ENCODE measurements around the gene LIMK1. TPM values are rescaled to one million over a fixed set of nuclear protein-coding genes. Genes with fewer than 3 reads are reported as not detected.

Gene LIMK1
- total RNA-seq, 1 experiment from 2014 or later, result 31.4 TPM

GRCh38 chr7:74074770-74075169, 8.8 kb upstream of the LIMK1 start:
- no peak overlapping the region for H3K4me3 ChIP-seq (ENCODE audit: low read depth, low read length)
- ChIA-PET CTCF (no interaction called here), POLR2A (no interaction called here)
- no peaks in the 10 kb centered on the region for H3K36me3 Mint-ChIP-seq (ENCODE audit: insufficient read depth, unreplicated experiment)
- no peaks in the 10 kb centered on the region for H3K4me1 Mint-ChIP-seq (ENCODE audit: low read depth, unreplicated experiment)
- no peaks in the 10 kb centered on the region for H3K9me3 Mint-ChIP-seq (ENCODE audit: unreplicated experiment)
- H3K27me3 ChIP-seq (replicated peaks; ENCODE audit: control insufficient read depth, insufficient read depth, low read length), result no peaks in the 10 kb centered on the region
- DNase-seq, result no peak
- BruUV-seq (replicated peaks), result no TSS peak
- intact Hi-C loops (cut with micrococcal nuclease; ENCODE audit: unreplicated experiment), result no loop called here
- no peak overlapping the region for H3K4me3 Mint-ChIP-seq (ENCODE audit: unreplicated experiment)
- H3K4me1 ChIP-seq, result no peaks in the 10 kb centered on the region
- TF ChIP-seq CTCF (IDR thresholded peaks at IDR 0.05; ENCODE audit: insufficient read depth in 1 of 2, low read depth in 1 of 2, low read length in 1 of 2, severe bottlenecking in 1 of 2, unreplicated experiment in 1 of 2), result no peak
- no peaks in the 10 kb centered on the region for H3K27me3 Mint-ChIP-seq (ENCODE audit: insufficient read depth, unreplicated experiment)
- H3K9me3 ChIP-seq, result no peaks in the 10 kb centered on the region
- H3K36me3 ChIP-seq (ENCODE audit: control insufficient read depth, insufficient read depth, low read length), result no peaks in the 10 kb centered on the region
- no peak overlapping the region for H3K27ac Mint-ChIP-seq (ENCODE audit: unreplicated experiment)

- Histone ChIP-seq H3K27me3 (replicated peaks; ENCODE audit: control insufficient read depth, insufficient read depth, low read length) (no peaks in the 10 kb centered on the region), H3K4me1 (no peaks in the 10 kb centered on the region; the same call in 1 of the 2 replicates), H3K9me3 (no peaks in the 10 kb centered on the region), H3K4me3 (ENCODE audit: low read depth, low read length) (no peak overlapping the region), H3K36me3 (ENCODE audit: control insufficient read depth, insufficient read depth, low read length) (no peaks in the 10 kb centered on the region)
- TF ChIP-seq CTCF (IDR thresholded peaks at IDR 0.05; ENCODE audit: insufficient read depth in 1 of 2, low read depth in 1 of 2, low read length in 1 of 2, severe bottlenecking in 1 of 2, unreplicated experiment in 1 of 2), result no peak
- ChIA-PET POLR2A (no interaction called here), CTCF (interaction anchor here (0.6 to 0.7 kb wide), 3 partner anchors 42 to 197 kb away, joined by 3 read pairs; no protein-coding TSS in a partner anchor)
- Mint-ChIP-seq H3K27ac (ENCODE audit: unreplicated experiment) (no peak overlapping the region), H3K4me3 (ENCODE audit: unreplicated experiment) (no peak overlapping the region), H3K27me3 (ENCODE audit: insufficient read depth, unreplicated experiment) (no peaks in the 10 kb centered on the region), H3K36me3 (ENCODE audit: insufficient read depth, unreplicated experiment) (no peaks in the 10 kb centered on the region), H3K9me3 (ENCODE audit: unreplicated experiment) (no peaks in the 10 kb centered on the region), H3K4me1 (ENCODE audit: low read depth, unreplicated experiment) (no peaks in the 10 kb centered on the region)
- intact Hi-C loops (cut with micrococcal nuclease; ENCODE audit: unreplicated experiment), result no loop called here
- no TSS peak for BruUV-seq (replicated peaks)
- no peak for DNase-seq
Measured at GRCh38 chr7:74078461-74078860, 5.1 kb upstream of the LIMK1 start.

GRCh38 chr7:74082770-74083116, 861 bp upstream of the LIMK1 start:
- Histone ChIP-seq H3K9me3 (no peaks in the 10 kb centered on the region), H3K4me3 (ENCODE audit: low read depth, low read length) (no peak overlapping the region), H3K36me3 (ENCODE audit: control insufficient read depth, insufficient read depth, low read length) (no peaks in the 10 kb centered on the region), H3K27me3 (replicated peaks; ENCODE audit: control insufficient read depth, insufficient read depth, low read length) (no peaks in the 10 kb centered on the region), H3K4me1 (peaks cover 5% of the 10 kb centered on the region)
- POLR2A ChIA-PET, result interaction anchor here (0.6 to 2.1 kb wide), 2 partner anchors 91 to 502 kb away, joined by 5 to 19 read pairs; no protein-coding TSS in a partner anchor
- Mint-ChIP-seq H3K36me3 (ENCODE audit: insufficient read depth, unreplicated experiment) (peaks cover 9% of the 10 kb centered on the region), H3K27me3 (ENCODE audit: insufficient read depth, unreplicated experiment) (no peaks in the 10 kb centered on the region), H3K27ac (ENCODE audit: unreplicated experiment) (no peak overlapping the region), H3K4me3 (ENCODE audit: unreplicated experiment) (peak overlapping the region; percentile 84), H3K9me3 (ENCODE audit: unreplicated experiment) (no peaks in the 10 kb centered on the region), H3K4me1 (ENCODE audit: low read depth, unreplicated experiment) (no peaks in the 10 kb centered on the region)
- CTCF ChIA-PET, result interaction anchor here (1.2 to 1.9 kb wide), 3 partner anchors 15 to 124 kb away, joined by 3 to 10 read pairs (median 9); no protein-coding TSS in a partner anchor
- DNase-seq, result no peak
- intact Hi-C loops (cut with micrococcal nuclease; ENCODE audit: unreplicated experiment), result loop anchor here (5.0 kb wide), 1 partner anchor 90 kb away; the partner anchor contains the start of gene EIF4H
- TF ChIP-seq CTCF (IDR thresholded peaks at IDR 0.05; ENCODE audit: insufficient read depth in 1 of 2, low read depth in 1 of 2, low read length in 1 of 2, severe bottlenecking in 1 of 2, unreplicated experiment in 1 of 2), result no peak
- no TSS peak for BruUV-seq (replicated peaks)

All from Caco-2 (cell line).